ENCODE results near the gene FBXL20. TPM values are rescaled to one million over a fixed set of nuclear protein-coding genes. Genes with fewer than 3 reads are reported as not detected.

The FBXL20 gene
- total and polyA plus RNA-seq, 4 donors, result 2.9 to 29.8 (median 13.1) TPM

- intact Hi-C loops (cut with DNase I), result no loop called here
- ATAC-seq (ENCODE audit: low FRiP score), result no peak
- peaks cover 0 to 2% of the 10 kb centered on the region in 2 donors for H3K4me1 ChIP-seq (ENCODE audit: control insufficient read depth in 1 of 2, insufficient read depth in 2 of 2, low read length in 2 of 2)
- H3K27ac ChIP-seq (ENCODE audit: low read depth in 1 of 2, low read length in 2 of 2), result peak overlapping the region; percentile 42 to 82
- no peaks in the 10 kb centered on the region for H3K9me3 ChIP-seq (ENCODE audit: control insufficient read depth, low read length)
- no peaks in the 10 kb centered on the region for H3K27me3 ChIP-seq (ENCODE audit: control insufficient read depth in 1 of 2, insufficient read depth in 2 of 2, low read length in 1 of 2)
- no peak overlapping the region for H3K4me3 ChIP-seq (ENCODE audit: low read length in 2 of 2)
- DNase-seq, result no peak
- H3K36me3 ChIP-seq (ENCODE audit: control insufficient read depth in 1 of 2, insufficient read depth in 2 of 2, low read length in 1 of 2), result no peaks in the 10 kb centered on the region
- WGBS, 2 donors, result 39 to 52% methylated on average over 8 of the region's 8 CpGs
Observed at GRCh38 chr17:39364236-39365025, 37.0 kb downstream of the FBXL20 start.

- no peaks in the 10 kb centered on the region for H3K9me3 ChIP-seq (ENCODE audit: control insufficient read depth, low read length)
- H3K36me3 ChIP-seq (ENCODE audit: control insufficient read depth in 1 of 2, insufficient read depth in 2 of 2, low read length in 1 of 2), result no peaks in the 10 kb centered on the region
- no peak overlapping the region for H3K4me3 ChIP-seq (ENCODE audit: low read length in 2 of 2)
- WGBS, 2 donors, result 88 to 96% methylated on average over 1 of the region's 1 CpG
- H3K27ac ChIP-seq (ENCODE audit: low read depth in 1 of 2, low read length in 2 of 2), result no peak overlapping the region
- peaks cover 0 to 2% of the 10 kb centered on the region in 2 donors for H3K4me1 ChIP-seq (ENCODE audit: control insufficient read depth in 1 of 2, insufficient read depth in 2 of 2, low read length in 2 of 2)
- ATAC-seq (ENCODE audit: low FRiP score) (no peak), DNase-seq (no peak)
- H3K27me3 ChIP-seq (ENCODE audit: control insufficient read depth in 1 of 2, insufficient read depth in 2 of 2, low read length in 1 of 2), result no peaks in the 10 kb centered on the region
- intact Hi-C loops (cut with DNase I), result no loop called here
Observed at GRCh38 chr17:39361064-39361463, 40.4 kb downstream of the FBXL20 start.

- intact Hi-C loops (cut with DNase I), result no loop called here
- Histone ChIP-seq H3K27ac (ENCODE audit: low read depth in 1 of 2, low read length in 2 of 2) (no peak overlapping the region), H3K9me3 (ENCODE audit: control insufficient read depth, low read length) (no peaks in the 10 kb centered on the region), H3K36me3 (ENCODE audit: control insufficient read depth in 1 of 2, insufficient read depth in 2 of 2, low read length in 1 of 2) (no peaks in the 10 kb centered on the region), H3K27me3 (ENCODE audit: control insufficient read depth in 1 of 2, insufficient read depth in 2 of 2, low read length in 1 of 2) (no peaks in the 10 kb centered on the region), H3K4me3 (ENCODE audit: low read length in 2 of 2) (no peak overlapping the region), H3K4me1 (ENCODE audit: control insufficient read depth in 1 of 2, insufficient read depth in 2 of 2, low read length in 2 of 2) (peaks cover 0 to 2% of the 10 kb centered on the region in 2 donors)
- no peak for ATAC-seq (ENCODE audit: low FRiP score)
- no peak for DNase-seq
- 72 to 74% methylated on average over 3 of the region's 3 CpGs for WGBS, 2 donors
Observed at GRCh38 chr17:39360537-39360936, 40.9 kb downstream of the FBXL20 start.

DNA sequence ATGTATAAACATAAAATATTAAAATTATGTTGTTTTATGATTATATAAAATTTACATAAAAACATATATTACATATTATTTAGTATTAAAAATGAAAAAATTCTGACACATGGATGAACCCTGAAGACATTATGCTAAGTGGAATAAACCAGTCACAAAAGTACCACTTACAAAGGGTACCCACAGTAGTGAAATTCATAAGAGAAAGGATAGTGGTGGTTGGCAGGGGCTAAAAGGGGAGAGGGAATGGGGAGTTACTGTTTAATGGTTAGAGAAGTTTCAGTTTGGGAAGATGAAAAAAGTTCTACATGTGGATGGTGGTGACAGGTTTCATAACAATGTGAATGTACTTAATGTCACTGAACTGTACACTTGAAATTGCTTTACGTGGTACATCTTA is 41.4 kb downstream of the FBXL20 start:
- intact Hi-C loops (cut with DNase I), result no loop called here
- ATAC-seq (ENCODE audit: low FRiP score) (no peak), DNase-seq (no peak)
- Histone ChIP-seq H3K27ac (ENCODE audit: low read depth in 1 of 2, low read length in 2 of 2) (no peak overlapping the region), H3K4me1 (ENCODE audit: control insufficient read depth in 1 of 2, insufficient read depth in 2 of 2, low read length in 2 of 2) (peaks cover 0 to 2% of the 10 kb centered on the region in 2 donors), H3K36me3 (ENCODE audit: control insufficient read depth in 1 of 2, insufficient read depth in 2 of 2, low read length in 1 of 2) (no peaks in the 10 kb centered on the region), H3K9me3 (ENCODE audit: control insufficient read depth, low read length) (no peaks in the 10 kb centered on the region), H3K27me3 (ENCODE audit: control insufficient read depth in 1 of 2, insufficient read depth in 2 of 2, low read length in 1 of 2) (no peaks in the 10 kb centered on the region), H3K4me3 (ENCODE audit: low read length in 2 of 2) (no peak overlapping the region)
- 94 to 96% methylated on average over 1 of the region's 1 CpG for WGBS, 2 donors

DNA sequence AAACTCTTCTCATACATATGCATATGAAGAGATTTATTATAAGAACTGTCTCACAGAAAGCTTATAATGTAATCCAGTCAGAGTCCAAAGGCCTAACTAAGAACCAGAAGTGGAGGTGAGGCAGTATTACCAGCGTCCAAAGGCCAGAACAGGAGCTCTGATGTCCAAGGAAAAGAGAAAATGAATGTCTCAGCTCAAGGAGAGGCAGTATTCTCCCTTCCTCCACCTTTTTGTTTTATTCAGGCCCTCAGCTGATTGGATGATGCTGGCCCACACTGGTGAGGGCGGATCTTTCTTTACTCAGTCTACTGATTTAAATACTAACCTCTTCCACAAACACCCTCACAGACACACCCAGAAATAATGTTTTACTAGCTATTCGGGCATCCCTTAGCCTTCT is 43.4 kb downstream of the FBXL20 start:
- DNase-seq (no peak), ATAC-seq (ENCODE audit: low FRiP score) (no peak)
- H3K27ac ChIP-seq (ENCODE audit: low read depth in 1 of 2, low read length in 2 of 2), result no peak overlapping the region
- H3K27me3 ChIP-seq (ENCODE audit: control insufficient read depth in 1 of 2, insufficient read depth in 2 of 2, low read length in 1 of 2), result no peaks in the 10 kb centered on the region
- H3K36me3 ChIP-seq (ENCODE audit: control insufficient read depth in 1 of 2, insufficient read depth in 2 of 2, low read length in 1 of 2), result no peaks in the 10 kb centered on the region
- intact Hi-C loops (cut with DNase I), result no loop called here
- WGBS, 2 donors, result 76 to 85% methylated on average over 3 of the region's 3 CpGs
- no peaks in the 10 kb centered on the region for H3K9me3 ChIP-seq (ENCODE audit: control insufficient read depth, low read length)
- H3K4me1 ChIP-seq (ENCODE audit: control insufficient read depth in 1 of 2, insufficient read depth in 2 of 2, low read length in 2 of 2), result no peaks in the 10 kb centered on the region
- no peak overlapping the region for H3K4me3 ChIP-seq (ENCODE audit: low read length in 2 of 2)

- H3K27me3 ChIP-seq (ENCODE audit: control insufficient read depth in 1 of 2, insufficient read depth in 2 of 2, low read length in 1 of 2), result no peaks in the 10 kb centered on the region
- no peak overlapping the region for H3K4me3 ChIP-seq (ENCODE audit: low read length in 2 of 2)
- no peaks in the 10 kb centered on the region for H3K4me1 ChIP-seq (ENCODE audit: control insufficient read depth in 1 of 2, insufficient read depth in 2 of 2, low read length in 2 of 2)
- H3K9me3 ChIP-seq (ENCODE audit: control insufficient read depth, low read length), result no peaks in the 10 kb centered on the region
- H3K27ac ChIP-seq (ENCODE audit: low read depth in 1 of 2, low read length in 2 of 2), result no peak overlapping the region
- H3K36me3 ChIP-seq (ENCODE audit: control insufficient read depth in 1 of 2, insufficient read depth in 2 of 2, low read length in 1 of 2), result no peaks in the 10 kb centered on the region
- ATAC-seq (ENCODE audit: low FRiP score) (no peak), DNase-seq (no peak)
- WGBS, 2 donors, result 60 to 87% methylated on average over 8 of the region's 8 CpGs
- intact Hi-C loops (cut with DNase I), result no loop called here
Observed at GRCh38 chr17:39357488-39357887, 43.9 kb downstream of the FBXL20 start.

DNA sequence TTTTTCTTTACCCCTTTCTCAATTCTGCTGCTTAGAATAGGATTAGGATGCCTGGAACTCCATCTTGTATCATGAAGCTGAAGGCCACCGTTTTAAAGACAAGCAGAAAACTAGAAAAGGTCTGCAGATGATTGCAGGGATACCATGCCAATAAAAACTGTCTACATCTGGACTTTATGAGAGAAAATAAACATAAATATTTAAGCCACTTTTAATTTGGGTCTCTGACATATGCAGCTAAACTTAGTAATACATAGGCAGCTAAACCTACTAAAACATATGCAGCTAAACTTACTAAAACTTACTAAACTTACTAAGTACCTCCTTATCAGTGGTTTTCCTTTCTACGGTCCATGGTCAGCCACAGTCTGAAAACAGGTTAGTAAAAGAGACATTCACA is 48.4 kb downstream of the FBXL20 start:
- H3K4me1 ChIP-seq (ENCODE audit: control insufficient read depth in 1 of 2, insufficient read depth in 2 of 2, low read length in 2 of 2), result no peaks in the 10 kb centered on the region
- DNase-seq (no peak), ATAC-seq (ENCODE audit: low FRiP score) (no peak)
- H3K27me3 ChIP-seq (ENCODE audit: control insufficient read depth in 1 of 2, insufficient read depth in 2 of 2, low read length in 1 of 2), result no peaks in the 10 kb centered on the region
- intact Hi-C loops (cut with DNase I), result no loop called here
- 12 to 16% methylated on average over 2 of the region's 2 CpGs for WGBS, 2 donors
- H3K9me3 ChIP-seq (ENCODE audit: control insufficient read depth, low read length), result no peaks in the 10 kb centered on the region
- no peaks in the 10 kb centered on the region for H3K36me3 ChIP-seq (ENCODE audit: control insufficient read depth in 1 of 2, insufficient read depth in 2 of 2, low read length in 1 of 2)
- no peak overlapping the region for H3K4me3 ChIP-seq (ENCODE audit: low read length in 2 of 2)
- H3K27ac ChIP-seq (ENCODE audit: low read depth in 1 of 2, low read length in 2 of 2), result no peak overlapping the region

GRCh38 chr17:39352511-39352910 is 48.9 kb downstream of the FBXL20 start:
- DNase-seq, result no peak
- Histone ChIP-seq H3K4me1 (ENCODE audit: control insufficient read depth in 1 of 2, insufficient read depth in 2 of 2, low read length in 2 of 2) (no peaks in the 10 kb centered on the region), H3K27ac (ENCODE audit: low read depth in 1 of 2, low read length in 2 of 2) (no peak overlapping the region), H3K27me3 (ENCODE audit: control insufficient read depth in 1 of 2, insufficient read depth in 2 of 2, low read length in 1 of 2) (no peaks in the 10 kb centered on the region), H3K9me3 (ENCODE audit: control insufficient read depth, low read length) (no peaks in the 10 kb centered on the region), H3K4me3 (ENCODE audit: low read length in 2 of 2) (no peak overlapping the region), H3K36me3 (ENCODE audit: control insufficient read depth in 1 of 2, insufficient read depth in 2 of 2, low read length in 1 of 2) (no peaks in the 10 kb centered on the region)
- intact Hi-C loops (cut with DNase I), result no loop called here
- no peak for ATAC-seq (ENCODE audit: low FRiP score)
- 43 to 45% methylated on average over 4 of the region's 4 CpGs for WGBS, 2 donors

DNA sequence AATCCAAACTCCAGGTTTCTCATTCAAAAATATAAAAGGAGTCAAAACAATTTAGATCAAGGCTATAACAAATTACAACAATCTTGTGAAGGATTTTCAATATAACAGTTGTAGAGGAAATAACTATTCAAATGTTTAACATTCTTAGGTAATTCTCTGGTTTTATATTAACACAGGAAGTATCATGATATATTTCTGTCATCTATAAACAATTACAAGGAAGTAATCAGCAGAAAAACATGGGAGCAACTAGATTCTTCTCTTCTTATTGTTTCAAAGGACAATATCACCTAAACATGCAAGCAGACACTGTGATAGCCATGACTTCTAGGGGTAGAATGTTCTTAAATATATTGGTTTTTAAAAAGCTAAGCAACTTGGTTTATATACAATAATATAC is 49.9 kb downstream of the FBXL20 start:
- no peak for DNase-seq
- H3K27me3 ChIP-seq (ENCODE audit: control insufficient read depth in 1 of 2, insufficient read depth in 2 of 2, low read length in 1 of 2), result no peaks in the 10 kb centered on the region
- no peaks in the 10 kb centered on the region for H3K36me3 ChIP-seq (ENCODE audit: control insufficient read depth in 1 of 2, insufficient read depth in 2 of 2, low read length in 1 of 2)
- H3K4me3 ChIP-seq (ENCODE audit: low read length in 2 of 2), result no peak overlapping the region
- no peak for ATAC-seq (ENCODE audit: low FRiP score)
- no peaks in the 10 kb centered on the region for H3K4me1 ChIP-seq (ENCODE audit: control insufficient read depth in 1 of 2, insufficient read depth in 2 of 2, low read length in 2 of 2)
- no peaks in the 10 kb centered on the region for H3K9me3 ChIP-seq (ENCODE audit: control insufficient read depth, low read length)
- no peak overlapping the region for H3K27ac ChIP-seq (ENCODE audit: low read depth in 1 of 2, low read length in 2 of 2)
- intact Hi-C loops (cut with DNase I), result no loop called here

Measured in aorta (tissue), 5 donors.